Fibroblast of upper back skin (primary cell): ENCODE measurements around the gene RPL4.
"Not testable (repeated sequence)": the region's sequence is repeated elsewhere in the genome, so short reads cannot be mapped to it uniquely, and the experiment has no call there.

Experiments
- DNase-seq: peaks from one replicate; pipeline ENCODE4 v3.0.0-alpha.2; 2013

Gene RPL4

GRCh38 chr15:66504563-66505429 is at the start of gene RPL4, which contains the start of gene ZWILCH:
Gene RPL4 (minus strand): TSS chr15:66504855. CDS start chr15:66504790, 65 bp downstream.
Gene ZWILCH (plus strand): TSS chr15:66505326. CDS start chr15:66505339, 13 bp downstream.
- DNase-seq = peak; percentile 87

GRCh38 chr15:66545255-66545654 is 40.6 kb upstream of the RPL4 start:
- DNase-seq = no peak

- DNase-seq = no peak
Measured at GRCh38 chr15:66542896-66543295, 38.2 kb upstream of the RPL4 start.

GRCh38 chr15:66535056-66535455 is 30.4 kb upstream of the RPL4 start:
- DNase-seq = no peak

- no peak for DNase-seq
Measured at GRCh38 chr15:66524838-66525237, 20.2 kb upstream of the RPL4 start.

GRCh38 chr15:66523926-66524325 is 19.3 kb upstream of the RPL4 start:
- no peak for DNase-seq

- DNase-seq = no peak
Measured at GRCh38 chr15:66515901-66516322, 11.3 kb upstream of the RPL4 start.

- no peak for DNase-seq
Measured at GRCh38 chr15:66514586-66514985, 9.9 kb upstream of the RPL4 start.

- DNase-seq = no peak
Measured at GRCh38 chr15:66508293-66508883, 3.7 kb upstream of the RPL4 start.

GRCh38 chr15:66505818-66506217 is 1.2 kb upstream of the RPL4 start:
- DNase-seq = no peak

GRCh38 chr15:66505430-66505811 is 766 bp upstream of the RPL4 start:
- no peak for DNase-seq

- DNase-seq = no peak
Measured at GRCh38 chr15:66503780-66504562, 684 bp downstream of the RPL4 start.

- DNase-seq = not testable (repeated sequence)
Measured at GRCh38 chr15:66503041-66503648, 1.5 kb downstream of the RPL4 start.

GRCh38 chr15:66502491-66502890 is 2.2 kb downstream of the RPL4 start:
- no peak for DNase-seq

GRCh38 chr15:66500346-66500745 is 4.3 kb downstream of the RPL4 start:
- DNase-seq = not testable (repeated sequence)

GRCh38 chr15:66498501-66499386 is 5.9 kb downstream of the RPL4 start:
- peak; percentile 51 for DNase-seq

GRCh38 chr15:66497502-66498455 is 6.9 kb downstream of the RPL4 start, which contains the start of gene SNAPC5:
Gene SNAPC5 (minus strand): TSS chr15:66497762. CDS start chr15:66497731, 31 bp downstream.
- peak; percentile 93 for DNase-seq

- DNase-seq = no peak
Measured at GRCh38 chr15:66496951-66497501, 7.6 kb downstream of the RPL4 start.

- no peak for DNase-seq
Measured at GRCh38 chr15:66494262-66494661, 10.4 kb downstream of the RPL4 start.

GRCh38 chr15:66491846-66492245 is 12.8 kb downstream of the RPL4 start:
- no peak for DNase-seq
